Cardiac fibroblast (primary cell): Measurements from ENCODE around the gene ACVR1B.

Source experiments
- DNase-seq, 2 donors: peaks; one replicate each; pipeline versions ENCODE4 v3.0.0 to v3.0.0-alpha.2; 2010; ENCODE audit warnings: low read depth in 2 of 2
- H3K4me3 ChIP-seq, 2 donors: replicated peaks in 1 of 2; 1 replicate in 1 of 2; 2 replicates in 1 of 2; pipeline ENCODE4 v1.5.1; 2011; ENCODE audit warnings: low read depth in 2 of 2, low read length in 2 of 2, mild to moderate bottlenecking in 2 of 2, moderate library complexity in 1 of 2
- CTCF ChIP-seq: IDR thresholded peaks from one replicate; pipeline ENCODE4 v1.5.1; 2011; ENCODE audit warnings: low read depth, mild to moderate bottlenecking, low read length, inconsistent platforms

The ACVR1B gene

DNA sequence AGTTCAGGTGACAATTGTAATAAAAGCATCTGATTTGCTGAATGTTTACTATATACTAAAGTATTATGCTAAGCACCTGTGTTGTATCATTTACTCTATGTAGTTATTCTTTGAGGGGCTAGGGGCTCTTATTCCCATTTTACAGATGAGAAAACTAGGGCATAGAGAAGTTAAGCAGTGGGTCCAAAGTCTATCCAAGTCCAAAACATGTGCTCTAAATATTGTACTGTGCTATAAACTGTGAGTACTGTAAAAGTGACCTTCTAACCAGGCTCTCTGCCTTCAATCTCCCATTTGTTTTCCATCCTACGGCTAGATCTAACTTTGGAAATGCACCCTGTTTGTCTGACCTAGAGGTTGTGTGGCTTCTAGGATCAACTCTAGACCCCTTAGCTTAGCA lies 9.0 kb downstream of the ACVR1B start:
- no peak overlapping the region for H3K4me3 ChIP-seq
- TF ChIP-seq CTCF: no peak
- DNase-seq: no peak

GRCh38 chr12:51960890-51961289 lies 9.4 kb downstream of the ACVR1B start:
- no peak overlapping the region for H3K4me3 ChIP-seq
- TF ChIP-seq CTCF: no peak
- no peak for DNase-seq

DNA sequence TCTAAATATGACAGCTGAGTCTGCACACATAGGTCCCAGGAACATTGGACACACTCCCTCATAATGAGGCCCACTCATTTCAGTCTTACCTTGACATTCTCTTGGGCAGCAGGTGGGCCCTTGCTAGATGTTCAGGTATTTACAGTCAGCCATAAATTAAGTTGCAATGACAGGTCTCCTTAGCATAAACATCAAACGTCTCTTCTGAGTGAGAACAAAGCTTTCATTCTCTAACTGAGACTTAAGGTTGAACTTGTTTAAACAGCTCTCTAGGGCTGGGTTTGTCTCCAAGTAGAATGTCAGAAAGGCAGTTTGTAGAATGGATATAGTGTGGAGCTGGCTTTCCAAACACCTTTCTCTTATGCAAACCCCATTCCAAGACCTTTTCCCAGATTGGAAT lies 10.3 kb downstream of the ACVR1B start:
- H3K4me3 ChIP-seq: no peak overlapping the region
- DNase-seq: no peak
- TF ChIP-seq CTCF: no peak

DNA sequence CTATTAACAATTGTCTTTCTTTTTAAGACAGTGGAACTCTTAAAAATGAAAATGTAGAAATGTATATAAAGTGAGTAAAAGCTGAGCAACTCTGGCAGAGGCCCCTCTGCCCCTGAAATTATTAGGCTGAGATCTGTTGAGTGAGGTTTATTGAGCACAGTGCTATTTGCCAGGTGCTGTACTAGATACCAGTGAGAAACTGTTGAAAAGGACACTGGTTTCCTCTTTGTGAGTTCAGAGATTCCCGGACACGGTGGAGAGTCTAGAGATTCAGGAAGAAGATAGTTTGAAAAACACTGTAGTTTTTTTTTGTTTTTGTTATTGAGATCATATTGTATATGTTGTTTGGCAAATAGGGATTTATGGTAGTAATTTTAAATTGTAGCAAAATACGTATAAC lies 11.2 kb downstream of the ACVR1B start:
- DNase-seq: no peak
- no peak for TF ChIP-seq CTCF
- H3K4me3 ChIP-seq: no peak overlapping the region

DNA sequence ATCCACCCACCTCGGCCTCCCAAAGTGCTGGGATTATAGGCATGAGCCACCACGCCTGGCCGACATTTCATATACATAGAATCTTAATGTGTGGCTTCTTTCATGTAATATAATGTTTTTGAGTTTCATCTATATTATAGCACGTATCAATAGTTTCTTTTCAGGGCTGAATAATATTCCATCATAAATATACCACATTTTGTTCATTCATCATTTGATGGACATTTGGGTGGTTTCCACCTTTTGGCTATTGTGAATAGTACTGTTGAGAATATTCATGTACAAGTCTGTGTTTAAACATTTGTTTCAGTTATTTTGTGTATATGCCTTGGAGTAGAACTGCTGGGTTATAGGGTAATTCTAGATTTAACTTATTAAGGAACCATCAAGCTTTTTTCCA lies 12.0 kb downstream of the ACVR1B start:
- DNase-seq: no peak
- H3K4me3 ChIP-seq: no peak overlapping the region
- TF ChIP-seq CTCF: no peak

DNA sequence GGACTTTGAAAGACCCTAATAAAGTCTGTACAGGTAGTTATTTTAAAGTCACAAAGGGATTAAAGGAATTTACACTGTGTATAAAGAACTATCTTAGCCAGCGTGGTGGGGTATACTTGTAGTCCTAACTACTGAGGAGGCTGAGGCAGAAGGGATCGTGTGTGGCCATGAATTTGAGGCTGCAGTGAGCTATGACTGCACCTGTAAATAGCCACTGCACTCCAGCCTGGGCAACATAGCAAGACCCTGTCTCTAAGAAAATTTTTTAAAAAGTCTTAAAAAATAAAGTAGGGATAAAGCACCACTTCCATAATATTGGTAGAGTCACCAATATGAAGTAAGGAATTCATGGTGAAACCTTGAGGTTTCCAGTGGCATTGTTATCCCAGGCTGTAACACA lies 18.1 kb downstream of the ACVR1B start:
- no peak for DNase-seq

More for the DNA sequence above, 18.1 kb downstream of the ACVR1B start:
- no peak for TF ChIP-seq CTCF
- no peak overlapping the region for H3K4me3 ChIP-seq
